Keratinocyte (primary cell): ENCODE results near the gene JMJD7.

Experiments used
- EZH2 ChIP-seq: IDR thresholded peaks from one replicate; pipeline ENCODE4 v1.6.1; 2012; ENCODE audit warnings: inconsistent platforms, mild to moderate bottlenecking, low read length, moderate library complexity
- TF ChIP-seq, protein P1 (sequence below), 3 experiments: IDR thresholded peaks in 1 of 3; conservative IDR thresholded peaks in 1 of 3; optimal IDR thresholded peaks in 1 of 3; 2 replicates in 2 of 3; 3 replicates in 1 of 3; pipeline versions ENCODE3 to v1.5.1; 2011; ENCODE audit warnings: low read length in 3 of 3, mild to moderate bottlenecking in 3 of 3, moderate library complexity in 2 of 3, control low read depth in 1 of 3, inconsistent platforms in 1 of 3; ENCODE audit not compliant: insufficient read depth in 2 of 3; ENCODE audit errors: extremely low read depth in 1 of 3

DNA sequence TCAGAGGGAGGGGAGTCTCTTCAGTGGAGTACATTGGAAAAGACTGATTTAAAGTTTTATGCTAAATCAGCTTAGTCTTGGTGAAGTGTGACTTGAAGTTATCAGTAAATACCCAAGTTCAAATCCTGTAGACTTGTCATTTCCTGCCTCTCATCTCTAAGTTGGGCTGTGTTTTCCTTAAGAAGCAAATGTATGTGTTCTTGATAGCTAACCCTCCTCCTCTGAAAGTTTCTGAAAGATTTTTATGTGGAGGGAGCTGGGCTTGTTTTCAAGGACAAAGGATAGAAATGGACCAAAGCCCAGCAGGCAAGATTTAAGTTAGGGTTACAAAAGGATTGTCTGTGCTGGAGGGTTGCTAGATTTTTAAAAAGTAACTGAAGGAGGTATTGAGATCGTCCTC lies 49.4 kb upstream of the JMJD7 start:
- TF ChIP-seq, protein P1, sequence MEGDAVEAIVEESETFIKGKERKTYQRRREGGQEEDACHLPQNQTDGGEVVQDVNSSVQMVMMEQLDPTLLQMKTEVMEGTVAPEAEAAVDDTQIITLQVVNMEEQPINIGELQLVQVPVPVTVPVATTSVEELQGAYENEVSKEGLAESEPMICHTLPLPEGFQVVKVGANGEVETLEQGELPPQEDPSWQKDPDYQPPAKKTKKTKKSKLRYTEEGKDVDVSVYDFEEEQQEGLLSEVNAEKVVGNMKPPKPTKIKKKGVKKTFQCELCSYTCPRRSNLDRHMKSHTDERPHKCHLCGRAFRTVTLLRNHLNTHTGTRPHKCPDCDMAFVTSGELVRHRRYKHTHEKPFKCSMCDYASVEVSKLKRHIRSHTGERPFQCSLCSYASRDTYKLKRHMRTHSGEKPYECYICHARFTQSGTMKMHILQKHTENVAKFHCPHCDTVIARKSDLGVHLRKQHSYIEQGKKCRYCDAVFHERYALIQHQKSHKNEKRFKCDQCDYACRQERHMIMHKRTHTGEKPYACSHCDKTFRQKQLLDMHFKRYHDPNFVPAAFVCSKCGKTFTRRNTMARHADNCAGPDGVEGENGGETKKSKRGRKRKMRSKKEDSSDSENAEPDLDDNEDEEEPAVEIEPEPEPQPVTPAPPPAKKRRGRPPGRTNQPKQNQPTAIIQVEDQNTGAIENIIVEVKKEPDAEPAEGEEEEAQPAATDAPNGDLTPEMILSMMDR (optimal IDR thresholded peaks at IDR 0.05 in 1 of 3, IDR thresholded peaks at IDR 0.05 in 1 of 3, conservative IDR thresholded peaks at IDR 0.05 in 1 of 3; ENCODE audit: extremely low read depth in 1 of 3, insufficient read depth in 2 of 3, low read length in 3 of 3) = no peak
- no peak for TF ChIP-seq EZH2
